Stimulated activated CD8-positive, alpha-beta memory T cell treated with anti-CD3 and anti-CD28 coated beads, Interleukin-7, amount 100 ng/mL, for 24 hours (primary cell): ENCODE data around the gene SETD1B.
"Not testable (repeated sequence)": the region's sequence is repeated elsewhere in the genome, so short reads cannot be mapped to it uniquely, and the experiment has no call there.

ENCODE experiments used
- DNase-seq: peaks from one replicate; pipeline ENCODE4 v3.0.0-alpha.2; 2020; ENCODE audit warnings: low read depth

The SETD1B gene

DNA sequence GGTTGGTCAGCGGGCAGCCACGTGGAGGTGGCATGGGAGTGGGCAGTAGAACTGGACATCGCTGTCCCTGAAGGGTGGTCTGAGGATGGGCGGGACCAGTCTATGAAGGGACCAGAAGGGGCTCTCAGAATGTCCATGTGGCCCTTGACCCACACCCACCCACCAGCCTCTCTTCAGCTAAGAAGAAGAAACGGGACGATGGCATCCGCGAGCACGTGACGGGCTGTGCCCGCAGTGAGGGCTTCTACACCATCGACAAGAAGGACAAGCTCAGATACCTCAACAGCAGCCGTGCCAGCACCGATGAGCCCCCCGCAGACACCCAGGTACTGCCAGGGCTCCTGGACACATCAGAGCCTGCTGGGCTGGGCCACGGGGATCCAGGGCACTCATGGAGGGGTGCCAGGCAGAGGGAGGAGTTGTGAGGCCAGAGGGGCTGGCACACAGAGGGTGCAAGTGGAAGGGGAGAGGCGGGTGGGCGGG lies 21.3 kb downstream of the SETD1B start:
- DNase-seq: no peak

- DNase-seq: no peak
Measured at GRCh38 chr12:121826318-121827150, 22.7 kb downstream of the SETD1B start.

DNA sequence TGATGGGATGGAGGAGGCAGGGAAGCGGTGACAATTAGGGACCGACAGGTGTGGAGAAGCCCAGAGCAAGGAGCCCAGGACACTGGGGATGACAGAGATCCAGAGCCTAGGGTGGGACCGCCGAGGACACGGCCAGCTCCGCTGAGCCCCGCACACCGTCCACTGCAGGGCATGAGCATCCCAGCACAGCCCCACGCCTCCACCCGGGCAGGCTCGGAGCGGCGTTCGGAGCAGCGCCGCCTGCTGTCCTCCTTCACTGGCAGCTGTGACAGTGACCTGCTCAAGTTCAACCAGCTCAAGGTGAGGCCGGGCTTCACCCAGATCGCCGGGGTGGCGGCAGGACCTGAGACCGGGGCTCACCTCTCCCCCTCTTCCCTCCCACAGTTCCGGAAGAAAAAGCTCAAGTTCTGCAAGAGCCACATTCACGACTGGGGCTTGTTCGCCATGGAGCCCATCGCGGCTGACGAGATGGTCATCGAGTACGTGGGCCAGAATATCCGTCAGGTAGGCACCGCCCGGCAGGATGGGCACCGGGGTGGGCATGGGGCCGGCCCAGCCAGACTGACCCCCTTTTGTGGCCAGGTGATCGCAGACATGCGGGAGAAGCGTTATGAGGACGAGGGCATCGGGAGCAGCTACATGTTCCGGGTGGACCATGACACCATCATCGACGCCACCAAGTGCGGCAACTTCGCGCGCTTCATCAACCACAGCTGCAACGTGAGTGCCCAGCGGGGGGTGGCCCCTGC lies 23.7 kb downstream of the SETD1B start:
- no peak for DNase-seq

- no peak for DNase-seq
Measured at GRCh38 chr12:121828306-121828705, 24.5 kb downstream of the SETD1B start.

DNA sequence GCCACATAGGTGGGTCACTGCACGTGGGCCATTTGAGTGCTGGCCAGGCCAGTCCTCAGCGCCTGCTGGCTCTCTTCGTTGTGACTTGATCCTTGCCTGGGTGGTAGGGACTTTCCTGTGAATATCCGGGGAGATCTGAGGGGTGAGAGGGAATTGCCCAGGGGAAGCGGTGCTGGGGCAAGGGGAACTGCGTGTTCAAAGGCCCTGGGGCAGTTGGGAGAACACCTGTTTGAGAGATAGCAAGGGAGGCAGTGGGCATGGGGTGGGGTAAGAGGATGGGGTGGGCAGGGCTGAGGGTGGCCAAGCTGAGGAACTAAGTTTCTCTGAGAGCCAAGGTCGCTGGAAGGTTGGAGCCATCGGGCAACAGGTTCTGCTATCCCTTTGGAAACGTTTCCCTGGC lies 25.0 kb downstream of the SETD1B start:
- DNase-seq: no peak

- DNase-seq: no peak
Measured at GRCh38 chr12:121829250-121829918, 25.6 kb downstream of the SETD1B start.

GRCh38 chr12:121830134-121830533 lies 26.3 kb downstream of the SETD1B start:
- DNase-seq: no peak

- DNase-seq: no peak
Measured at GRCh38 chr12:121830588-121831265, 26.9 kb downstream of the SETD1B start.

- no peak for DNase-seq
Measured at GRCh38 chr12:121831571-121832245, 27.9 kb downstream of the SETD1B start.

- DNase-seq: no peak
Measured at GRCh38 chr12:121837680-121838079, 33.9 kb downstream of the SETD1B start.

- no peak for DNase-seq
Measured at GRCh38 chr12:121838126-121838525, 34.3 kb downstream of the SETD1B start.

DNA sequence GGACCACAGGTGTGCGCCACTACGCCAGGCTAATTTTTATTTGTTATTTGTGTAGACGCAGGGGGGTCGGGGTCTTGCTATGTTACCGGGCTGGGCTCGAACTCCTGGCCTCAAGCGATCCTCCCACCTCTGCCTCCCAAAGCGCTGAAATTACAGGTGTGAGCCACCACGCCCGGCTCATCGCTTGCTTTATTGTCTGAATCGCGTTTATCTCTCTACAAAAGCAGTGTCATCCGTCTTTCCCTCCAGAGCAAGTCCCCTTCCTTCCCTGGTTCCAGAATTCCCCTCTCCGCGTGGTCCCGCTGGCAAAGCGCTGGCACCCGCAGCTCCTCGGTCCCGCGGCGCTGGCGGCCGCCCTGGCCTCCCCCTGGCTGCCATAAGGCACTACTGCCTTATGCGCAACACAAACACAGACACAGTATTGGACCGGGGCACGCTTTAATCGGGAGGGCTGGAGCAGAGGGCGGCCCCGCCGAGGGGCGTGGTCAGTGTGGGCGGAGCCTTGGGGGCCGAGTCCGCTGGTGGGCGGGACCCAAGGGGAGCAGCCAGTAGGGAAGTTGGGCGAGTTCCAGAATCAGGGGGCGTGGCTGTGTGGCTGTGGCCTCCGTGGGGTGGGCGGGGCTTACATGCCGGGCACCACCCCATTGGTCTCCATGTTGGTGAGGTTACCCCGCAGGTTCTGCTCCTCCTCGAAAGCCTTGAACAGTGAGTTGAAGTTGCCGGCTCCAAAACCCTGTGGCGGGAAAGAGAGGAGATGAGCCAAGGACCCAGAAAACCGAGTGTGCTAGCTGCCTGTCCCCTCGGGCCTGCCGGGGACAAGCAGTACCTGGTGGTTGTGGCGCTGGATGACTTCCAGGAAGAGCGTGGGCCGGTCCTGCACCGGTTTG lies 35.5 kb downstream of the SETD1B start:
- peak; percentile 99 for DNase-seq

- DNase-seq: no peak
Measured at GRCh38 chr12:121839993-121840761, 36.4 kb downstream of the SETD1B start.

DNA sequence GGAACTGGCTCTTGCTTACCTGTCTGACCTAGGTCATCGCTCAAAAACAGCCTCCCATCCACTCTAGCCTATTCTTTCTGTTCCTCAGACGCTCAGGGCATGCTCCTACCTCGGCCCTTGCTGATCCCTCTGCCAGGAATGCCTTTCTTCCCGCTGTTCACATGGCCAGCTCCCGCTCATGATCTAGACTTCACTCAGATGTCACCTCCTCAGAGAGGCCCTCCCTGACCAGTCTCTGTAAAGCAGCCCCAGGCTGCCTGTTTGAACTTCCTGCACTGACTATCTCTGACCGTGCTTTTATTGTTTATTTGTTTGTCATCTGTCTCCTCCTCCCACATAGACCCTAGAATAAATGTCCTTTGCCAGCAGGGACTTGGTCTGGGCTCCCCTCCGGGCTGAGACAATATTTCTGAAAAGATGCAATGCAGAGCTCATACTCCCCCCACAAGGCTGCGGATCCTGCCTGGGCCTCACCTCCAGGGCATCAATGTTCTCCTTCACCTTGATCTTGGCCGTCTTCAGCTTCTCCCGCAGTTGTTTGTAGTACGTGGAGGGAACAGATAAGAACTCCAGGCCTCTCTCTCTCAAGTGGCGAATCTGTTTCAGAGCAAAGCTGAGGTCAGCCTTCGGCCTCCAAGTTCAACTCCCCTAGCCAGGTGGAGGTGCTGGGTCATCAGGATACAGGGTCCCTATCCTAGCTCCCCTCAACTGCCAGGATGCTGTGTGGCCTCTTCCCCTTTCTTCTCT lies 39.6 kb downstream of the SETD1B start:
- DNase-seq: no peak

DNA sequence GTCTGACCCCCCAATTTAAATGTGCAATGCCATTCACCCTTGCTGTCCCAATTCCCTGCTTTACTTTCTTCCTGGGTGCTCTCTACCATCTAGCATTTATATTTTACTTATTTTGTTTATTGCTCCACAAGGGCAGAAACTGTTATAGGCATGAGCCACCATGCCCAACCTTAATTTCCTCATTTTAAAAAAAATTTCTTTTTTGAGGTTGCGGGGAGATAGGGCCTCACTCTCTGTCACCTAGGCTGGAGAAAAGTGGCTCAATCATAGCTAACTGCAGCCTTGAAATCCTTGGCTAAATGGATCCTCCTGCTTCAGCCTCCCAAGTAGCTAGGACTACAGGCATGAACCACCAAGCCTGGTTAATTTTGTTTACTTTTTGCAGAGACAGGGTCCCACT lies 41.9 kb downstream of the SETD1B start:
- no peak for DNase-seq

DNA sequence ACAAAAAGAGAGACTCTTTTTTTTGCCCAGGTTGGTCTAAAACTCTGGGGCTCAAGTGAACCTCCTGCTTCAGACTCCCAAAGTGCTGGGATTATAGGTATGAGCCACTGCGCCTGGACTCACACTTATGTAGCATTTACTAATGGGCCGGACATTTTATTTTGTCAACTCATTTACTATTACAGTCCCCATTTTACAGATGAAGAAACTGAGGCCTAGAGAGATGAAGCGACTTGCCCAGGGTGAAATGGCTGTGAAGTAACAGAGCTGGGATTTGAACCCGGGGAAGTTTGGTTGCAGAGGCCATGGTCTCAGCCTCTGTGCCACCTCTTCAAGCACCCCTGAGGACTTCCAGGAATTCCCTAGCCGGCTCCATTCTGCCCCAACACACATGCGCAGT lies 45.4 kb downstream of the SETD1B start:
- no peak for DNase-seq

- no peak for DNase-seq
Measured at GRCh38 chr12:121849665-121850064, 45.9 kb downstream of the SETD1B start.

- DNase-seq: not testable (repeated sequence)
Measured at GRCh38 chr12:121852392-121852791, 48.6 kb downstream of the SETD1B start.
